GM21423 (cell line): ENCODE results near the gene TRIM6.
"Not testable (repeated sequence)": the region's sequence is repeated elsewhere in the genome, so short reads cannot be mapped to it uniquely, and the experiment has no call there.

Experiments used
- ATAC-seq: cut with Tn5 transposase; IDR thresholded peaks from one replicate; pipeline ENCODE4 v1.9.1; 2021; ENCODE audit warnings: mild to moderate bottlenecking, moderate library complexity; ENCODE audit not compliant: unreplicated experiment

Gene TRIM6

DNA sequence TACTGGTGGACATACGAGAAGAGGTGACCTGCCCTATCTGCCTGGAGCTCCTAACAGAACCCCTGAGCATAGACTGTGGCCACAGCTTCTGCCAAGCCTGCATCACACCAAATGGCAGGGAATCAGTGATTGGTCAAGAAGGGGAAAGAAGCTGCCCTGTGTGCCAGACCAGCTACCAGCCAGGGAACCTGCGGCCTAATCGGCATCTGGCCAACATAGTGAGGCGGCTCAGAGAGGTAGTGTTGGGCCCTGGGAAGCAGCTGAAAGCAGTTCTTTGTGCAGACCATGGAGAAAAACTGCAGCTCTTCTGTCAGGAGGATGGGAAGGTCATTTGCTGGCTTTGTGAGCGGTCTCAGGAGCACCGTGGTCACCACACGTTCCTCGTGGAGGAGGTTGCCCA is 6.9 kb downstream of the TRIM6 start:
- ATAC-seq, result no peak

DNA sequence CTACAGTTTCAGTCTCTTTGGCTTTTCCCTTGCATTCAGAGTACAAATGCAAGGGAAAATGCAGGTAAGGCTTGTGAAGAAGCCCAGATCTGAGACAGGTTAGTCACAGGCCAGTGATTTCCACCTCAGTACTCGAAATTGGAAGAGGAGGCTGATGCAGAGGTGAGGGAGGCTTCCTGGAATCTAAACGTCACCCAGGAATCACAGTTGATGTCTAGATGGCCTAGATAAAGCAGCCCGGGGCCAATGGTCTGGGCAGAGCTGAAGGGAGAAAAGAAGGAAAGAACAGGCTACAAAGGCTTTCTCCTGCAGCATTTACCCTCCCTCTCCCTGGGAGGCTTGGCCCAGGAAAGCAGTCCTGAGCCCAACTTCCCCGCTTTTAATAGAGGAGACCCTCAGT is 8.5 kb downstream of the TRIM6 start:
- no peak for ATAC-seq

DNA sequence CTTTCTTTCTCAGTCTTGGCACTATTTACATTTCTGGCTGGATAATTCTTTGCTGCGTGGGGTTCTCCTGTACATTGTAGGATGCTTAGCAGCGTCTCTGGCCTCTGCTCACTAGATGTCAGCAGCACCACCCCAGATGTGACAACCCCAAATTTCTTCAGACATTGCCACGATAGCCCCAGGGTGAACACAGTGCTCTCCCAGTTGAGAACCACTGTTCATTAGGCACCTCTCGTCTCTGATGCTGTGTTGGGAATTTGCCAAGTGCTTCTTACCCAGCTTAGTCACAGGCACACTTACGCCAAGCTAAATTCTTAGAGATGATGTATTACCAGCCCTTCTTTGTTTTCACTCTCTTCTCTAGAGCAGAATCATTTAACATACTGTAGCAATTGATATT is 9.4 kb downstream of the TRIM6 start:
- no peak for ATAC-seq

DNA sequence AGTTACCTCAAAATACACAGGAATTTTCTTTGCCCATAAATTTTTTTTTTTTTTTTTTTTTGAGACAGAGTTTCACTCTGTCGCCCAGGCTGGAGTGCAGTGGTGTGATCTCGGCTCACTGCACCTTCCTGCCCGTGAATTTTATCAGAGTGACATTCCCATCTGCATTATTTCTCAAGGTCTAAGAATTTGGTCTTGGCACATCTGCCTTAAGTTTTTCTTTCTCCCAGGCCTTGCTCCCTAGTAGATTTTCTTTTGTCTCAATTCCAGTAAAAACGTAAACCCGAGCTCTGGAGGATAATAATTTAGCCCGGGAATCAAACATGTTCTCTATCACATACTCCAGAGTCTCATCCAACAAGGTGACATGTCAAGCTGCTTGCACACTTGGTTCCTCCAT is 12.4 kb downstream of the TRIM6 start:
- no peak for ATAC-seq

DNA sequence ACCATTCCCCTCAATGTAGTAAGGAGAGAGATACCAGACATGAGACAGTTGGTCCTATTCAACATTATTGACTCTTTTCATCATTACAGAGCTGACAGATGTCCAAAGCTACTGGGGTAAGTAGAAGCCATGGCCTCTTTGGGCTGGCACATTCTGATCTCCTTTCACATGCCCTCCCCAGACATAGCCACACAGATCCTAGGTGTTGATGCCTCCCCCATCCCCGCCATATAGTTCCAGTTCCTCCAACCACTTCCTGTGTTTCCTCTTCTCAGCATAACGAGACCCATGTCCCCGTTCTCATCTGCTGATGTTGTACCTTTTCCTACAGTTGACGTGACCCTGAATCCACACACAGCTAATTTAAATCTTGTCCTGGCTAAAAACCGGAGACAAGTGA is 14.0 kb downstream of the TRIM6 start:
- ATAC-seq, result no peak

DNA sequence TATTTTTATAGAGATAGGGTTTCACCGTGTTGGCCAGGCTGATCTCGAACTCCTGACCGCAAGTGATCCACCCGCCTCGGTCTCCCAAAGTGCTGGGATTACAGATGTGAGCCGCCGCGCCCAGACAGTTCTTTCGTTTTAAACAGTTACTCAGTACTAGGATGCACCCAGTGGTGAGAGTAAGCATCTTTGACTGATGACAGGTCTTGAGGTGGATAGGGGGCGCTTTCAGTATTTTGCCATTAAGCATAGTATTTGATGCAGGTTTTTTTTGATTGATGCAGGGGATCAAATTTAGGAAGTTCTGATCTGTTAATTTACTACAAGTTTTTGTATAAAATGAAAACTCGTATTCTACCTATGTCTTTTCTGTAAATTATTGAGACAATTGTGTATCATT is 15.2 kb downstream of the TRIM6 start:
- no peak for ATAC-seq

DNA sequence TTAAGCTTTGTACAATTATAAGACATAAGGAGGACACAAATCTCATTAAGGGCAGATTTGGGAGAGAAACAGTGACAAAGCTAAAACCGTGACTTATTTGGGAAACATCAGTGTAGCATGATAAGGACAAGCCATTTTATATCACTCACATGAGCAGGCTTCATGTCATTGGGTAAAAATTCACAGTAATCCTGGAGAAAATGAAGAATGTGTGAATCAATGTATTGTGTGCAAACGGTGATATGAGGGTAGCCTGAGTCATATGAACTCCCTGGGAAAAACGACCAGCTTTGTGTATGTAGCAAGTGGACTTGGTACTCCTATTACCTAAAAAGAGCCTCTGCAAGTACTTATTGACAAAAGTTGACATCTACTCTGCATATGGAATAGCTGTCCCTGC is 22.4 kb downstream of the TRIM6 start:
- no peak for ATAC-seq

DNA sequence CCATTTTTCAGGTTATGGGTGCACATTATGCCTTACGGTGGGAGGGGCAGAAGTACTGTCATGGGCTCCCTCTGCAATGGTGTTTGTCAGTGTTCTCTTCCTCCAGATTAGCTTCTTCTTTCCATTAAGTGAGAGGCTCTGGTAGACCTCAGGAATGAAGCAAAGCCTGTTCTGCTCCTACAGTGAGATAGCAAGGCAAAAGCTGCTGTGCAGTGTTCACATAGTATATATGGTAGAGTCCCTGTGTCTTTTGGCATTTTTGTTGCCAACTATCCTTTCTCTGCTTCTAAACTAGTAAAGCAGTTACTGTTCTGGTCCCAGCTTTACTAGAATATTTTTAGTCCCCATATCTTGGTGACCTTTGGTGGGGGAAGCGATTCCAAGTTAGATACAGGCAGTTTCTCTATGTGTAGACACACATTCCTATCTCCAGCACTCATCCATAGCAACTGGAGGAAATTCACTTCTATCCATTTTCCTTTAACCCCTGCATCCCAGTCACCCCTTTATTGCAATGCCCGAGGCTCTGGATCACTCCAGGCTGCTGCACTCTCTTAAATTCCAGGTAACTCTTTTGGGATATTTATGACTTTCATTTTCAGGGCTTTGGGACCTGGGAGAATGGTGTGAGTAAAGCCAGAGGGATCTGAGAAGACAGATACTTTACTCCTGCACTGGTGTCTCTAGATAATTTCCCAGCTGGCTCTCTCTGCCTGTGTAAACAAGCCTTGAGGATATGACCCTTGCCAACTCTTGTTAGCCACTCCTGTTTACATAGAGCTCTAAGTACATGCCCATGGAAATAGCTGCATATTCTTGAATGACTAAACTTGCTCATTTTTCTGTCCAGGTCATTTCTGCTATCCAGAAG is 24.4 kb downstream of the TRIM6 start:
- ATAC-seq, result no peak

DNA sequence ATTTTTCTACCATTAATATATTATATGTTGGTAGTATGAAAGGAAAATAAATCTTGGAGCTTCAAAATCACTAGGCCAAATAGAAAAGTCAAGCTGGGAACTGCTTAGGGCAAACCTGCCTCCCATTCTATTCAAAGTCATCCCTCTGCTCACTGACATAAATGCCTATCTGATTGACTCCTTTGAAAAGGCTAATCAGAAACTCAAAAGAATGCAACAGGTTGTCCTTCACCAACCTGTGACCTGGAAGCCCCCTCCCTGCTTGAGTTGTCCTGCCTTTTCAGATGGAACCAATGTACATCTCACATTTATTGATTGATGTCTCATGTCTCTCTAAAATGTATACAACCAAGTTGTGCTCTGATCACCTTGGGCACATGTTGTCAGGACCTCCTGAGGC is 25.1 kb downstream of the TRIM6 start:
- no peak for ATAC-seq

DNA sequence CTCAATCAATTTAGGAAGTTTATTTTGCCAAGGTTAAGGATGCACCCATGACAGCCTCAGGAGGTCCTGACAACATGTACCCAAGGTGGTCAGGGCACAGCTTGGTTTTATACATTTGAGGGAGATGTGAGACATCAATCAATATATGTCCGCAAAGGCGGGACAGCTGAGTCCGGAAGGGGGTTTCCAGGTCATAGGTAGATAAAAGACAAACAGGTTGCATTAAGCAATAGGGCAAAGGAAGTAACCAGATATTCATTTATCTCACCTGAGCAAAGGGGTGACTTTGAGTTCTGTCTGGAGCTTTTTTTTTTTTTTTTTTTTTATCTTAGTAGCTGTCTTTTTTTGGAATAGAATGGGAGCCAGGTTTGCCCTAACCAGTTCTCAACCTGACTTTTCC is 26.4 kb downstream of the TRIM6 start:
- ATAC-seq, result no peak

DNA sequence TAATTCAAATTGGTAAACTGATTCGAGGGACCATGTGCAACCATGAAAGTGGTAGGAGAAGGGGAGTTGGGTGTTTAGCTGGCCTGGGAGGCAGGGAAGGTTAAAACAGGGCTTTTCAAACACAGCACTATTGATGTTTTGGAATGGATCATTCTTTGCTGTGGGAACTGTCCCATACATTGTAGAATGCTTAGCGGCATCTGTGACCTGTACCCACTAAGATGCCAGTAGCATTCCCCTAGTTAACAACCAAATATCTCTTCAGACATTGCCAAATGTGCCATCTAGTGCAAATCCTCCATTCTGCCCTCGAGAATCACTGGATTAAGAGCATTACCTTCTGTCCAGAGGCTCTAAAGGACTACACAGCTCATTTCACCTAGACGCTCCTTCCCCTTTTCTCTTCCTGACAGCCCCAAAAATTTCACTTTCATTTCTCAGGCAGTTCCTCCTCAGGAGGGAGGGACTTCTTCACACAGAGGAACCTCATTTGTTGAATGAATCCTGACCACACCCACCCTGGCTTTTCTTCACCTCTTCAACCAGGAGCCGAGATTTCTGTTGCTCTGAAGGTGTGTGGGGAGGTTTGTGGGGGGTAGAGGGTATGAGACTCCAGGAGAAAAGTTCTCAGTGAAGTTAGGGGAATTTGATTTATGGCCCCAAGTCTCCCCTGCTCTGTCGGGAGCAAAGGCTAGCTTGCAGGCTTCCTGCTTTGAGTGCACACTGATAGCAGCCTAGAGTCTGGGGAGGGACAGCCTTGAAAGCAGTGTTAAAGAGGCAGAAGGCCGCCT is 28.2 kb downstream of the TRIM6 start, which contains the start of gene TRIM34:
Gene TRIM34 (plus strand): TSS at position 513 of the 791 bp plus-strand sequence. CDS start 7,331 bp downstream, outside the sequence.
- peak; percentile 94 for ATAC-seq

DNA sequence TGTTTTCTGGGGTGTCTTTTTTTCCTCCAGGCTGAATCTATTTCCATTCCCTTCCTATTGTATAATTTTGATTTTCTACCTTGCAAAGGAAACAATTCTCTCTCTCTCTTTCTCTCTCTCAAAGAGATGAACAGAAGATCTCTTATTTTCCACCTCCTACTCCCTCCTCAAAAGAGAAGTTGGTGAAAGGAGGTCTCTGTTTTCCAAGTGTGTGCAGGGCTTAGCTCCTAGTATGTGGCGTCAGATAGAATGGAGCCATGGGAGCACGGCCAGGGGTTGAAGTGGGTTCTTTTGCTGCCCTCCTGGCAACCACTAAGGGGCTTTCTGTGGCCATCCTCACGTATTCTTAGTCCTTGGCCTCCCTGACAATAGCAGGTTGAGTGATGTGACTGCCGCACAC is 28.8 kb downstream of the TRIM6 start:
- no peak for ATAC-seq

DNA sequence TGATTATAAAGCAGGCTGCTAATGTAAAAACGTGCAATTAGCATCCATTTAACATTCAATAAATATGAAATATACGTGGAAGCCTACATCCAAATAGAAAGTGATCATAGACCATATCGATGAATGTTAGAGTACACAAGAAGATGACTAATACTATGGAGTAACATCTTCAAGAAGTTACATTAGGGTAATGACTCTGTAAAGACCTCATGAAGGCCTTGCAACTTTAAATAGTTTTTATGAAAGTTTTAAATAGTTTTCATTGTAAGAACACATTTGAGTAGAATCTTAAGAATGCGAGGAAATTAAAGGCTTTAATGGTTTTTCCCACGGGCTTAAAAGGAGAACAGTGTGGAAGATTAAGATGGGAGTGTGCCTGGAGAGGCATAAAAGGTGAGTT is 29.8 kb downstream of the TRIM6 start:
- no peak for ATAC-seq

DNA sequence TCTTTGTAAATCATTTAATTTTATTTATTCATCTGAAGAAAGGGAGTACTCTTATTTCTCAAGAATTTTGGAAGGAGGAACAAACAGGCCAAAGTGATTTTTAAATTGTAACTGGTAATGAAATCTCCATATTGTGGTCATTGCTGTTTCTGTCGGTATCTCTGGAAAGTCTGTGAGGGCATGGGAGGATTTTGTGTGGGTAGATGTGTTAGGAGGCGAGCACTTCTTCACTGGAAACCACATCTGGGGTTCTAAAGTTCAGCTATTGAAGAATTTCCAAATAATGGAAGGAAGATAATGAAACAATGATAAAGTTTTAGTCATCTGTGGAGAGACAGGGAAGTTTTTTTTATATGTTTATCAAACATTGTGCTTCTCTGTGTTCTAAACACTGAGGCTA is 35.0 kb downstream of the TRIM6 start:
- ATAC-seq, result no peak

DNA sequence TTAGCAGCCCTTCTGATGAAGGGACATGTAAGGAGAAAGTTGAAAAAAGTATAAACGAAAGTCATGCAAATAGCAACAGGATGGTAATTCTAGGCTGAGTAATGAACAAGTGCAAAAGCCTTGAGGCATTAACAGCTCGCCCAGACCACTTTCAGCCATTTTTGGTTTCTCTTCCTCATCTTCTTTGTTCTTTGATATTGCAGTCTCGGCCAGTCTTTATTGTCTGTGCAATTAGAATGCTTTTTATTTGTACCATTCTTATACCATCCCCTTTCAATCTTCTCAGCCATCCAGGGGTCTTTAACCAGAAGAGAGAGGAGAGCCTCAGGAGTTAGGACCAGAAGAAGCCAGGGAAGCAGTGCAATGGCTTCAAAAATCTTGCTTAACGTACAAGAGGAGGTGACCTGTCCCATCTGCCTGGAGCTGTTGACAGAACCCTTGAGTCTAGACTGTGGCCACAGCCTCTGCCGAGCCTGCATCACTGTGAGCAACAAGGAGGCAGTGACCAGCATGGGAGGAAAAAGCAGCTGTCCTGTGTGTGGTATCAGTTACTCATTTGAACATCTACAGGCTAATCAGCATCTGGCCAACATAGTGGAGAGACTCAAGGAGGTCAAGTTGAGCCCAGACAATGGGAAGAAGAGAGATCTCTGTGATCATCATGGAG is 35.7 kb downstream of the TRIM6 start:
- ATAC-seq, result peak; percentile 94

DNA sequence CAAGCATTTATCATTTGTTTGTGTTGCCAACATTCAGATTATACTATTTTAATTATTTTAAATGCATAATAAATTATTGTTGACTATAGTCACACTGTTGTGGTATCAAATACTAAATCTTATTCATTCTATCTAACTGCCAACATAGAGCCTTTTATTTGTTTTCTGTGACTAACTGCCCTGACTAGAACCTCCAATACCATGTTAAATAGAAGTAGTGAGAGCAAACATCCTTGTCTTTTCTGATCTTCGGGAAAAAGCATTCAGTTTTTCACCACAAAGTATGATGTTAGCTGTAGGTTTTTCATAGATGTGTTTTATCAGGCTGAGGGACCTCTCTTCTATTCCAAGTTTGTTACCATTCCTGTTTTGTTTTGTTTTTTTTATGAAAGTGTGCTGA is 43.5 kb downstream of the TRIM6 start:
- ATAC-seq, result no peak

DNA sequence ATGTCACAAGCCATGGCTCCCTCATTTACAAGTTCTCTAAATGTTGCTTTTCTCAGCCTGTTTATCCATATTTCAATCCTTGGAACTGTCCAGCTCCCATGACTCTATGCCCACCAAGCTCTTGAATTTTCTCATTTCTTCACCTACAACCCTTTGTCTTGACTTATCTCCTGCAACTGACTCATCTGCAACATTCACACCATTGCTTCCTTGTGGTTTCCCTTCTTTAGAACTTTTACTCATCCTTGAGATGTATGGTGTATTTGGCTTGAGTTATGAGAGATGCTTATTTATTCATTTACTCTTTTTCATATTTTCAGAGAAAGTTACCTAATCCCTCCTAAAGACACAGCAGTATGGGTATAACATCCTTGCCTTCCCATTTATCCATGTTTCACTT is 47.1 kb downstream of the TRIM6 start:
- no peak for ATAC-seq

DNA sequence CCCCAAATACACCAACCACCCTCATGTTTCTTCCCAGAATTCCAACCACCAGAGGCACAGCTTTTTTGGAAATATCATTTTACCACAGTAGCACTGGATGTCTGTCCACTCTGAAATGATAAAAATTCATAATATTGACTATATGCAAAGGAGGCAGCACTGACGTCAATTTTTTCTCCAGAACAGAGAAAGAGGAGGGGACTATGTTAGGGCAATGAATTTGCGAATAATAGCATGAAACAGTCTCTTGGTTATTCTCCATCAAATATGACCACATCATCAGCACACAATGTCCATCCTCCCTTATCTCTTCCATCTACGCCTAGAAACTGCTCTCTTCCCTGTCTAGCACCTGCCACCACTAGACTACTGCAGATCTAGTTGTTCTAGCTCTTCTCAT is 49.7 kb downstream of the TRIM6 start:
- no peak for ATAC-seq

DNA sequence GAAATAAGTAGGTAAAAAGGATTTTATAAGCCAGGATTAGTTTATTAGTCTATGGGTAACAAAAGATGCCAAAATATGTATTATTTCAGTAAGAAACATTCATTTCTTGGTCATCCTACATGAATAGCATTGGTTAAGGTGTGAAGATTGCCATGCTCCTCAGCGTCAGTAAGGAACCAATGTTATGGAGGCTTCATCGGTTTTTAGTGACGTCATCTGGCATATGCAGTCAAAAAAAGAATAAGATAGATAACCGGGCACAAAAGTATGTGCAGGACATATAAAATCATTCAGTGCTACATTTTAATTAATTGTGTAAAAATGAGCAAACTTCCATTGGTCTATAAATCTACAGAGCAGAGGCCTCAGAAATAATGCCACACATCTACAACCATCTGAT is 59.0 kb downstream of the TRIM6 start:
- no peak for ATAC-seq

DNA sequence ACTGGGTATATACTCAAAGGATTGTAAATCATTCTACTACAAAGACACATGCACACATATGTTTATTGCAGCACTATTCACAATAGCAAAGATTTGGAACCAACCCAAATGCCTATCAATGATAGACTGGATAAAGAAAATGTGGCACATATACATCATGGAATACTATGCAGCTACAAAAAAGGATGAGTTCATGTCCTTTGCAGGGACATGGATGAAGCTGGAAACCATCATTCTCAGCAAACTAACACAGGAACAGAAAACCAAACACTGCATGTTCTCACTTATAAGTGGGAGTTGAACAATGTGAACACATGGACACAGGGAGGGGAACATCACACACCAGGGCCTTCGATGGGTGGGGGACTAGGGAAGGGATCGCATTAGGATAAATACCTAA is 60.5 kb downstream of the TRIM6 start:
- not testable (repeated sequence) for ATAC-seq

DNA sequence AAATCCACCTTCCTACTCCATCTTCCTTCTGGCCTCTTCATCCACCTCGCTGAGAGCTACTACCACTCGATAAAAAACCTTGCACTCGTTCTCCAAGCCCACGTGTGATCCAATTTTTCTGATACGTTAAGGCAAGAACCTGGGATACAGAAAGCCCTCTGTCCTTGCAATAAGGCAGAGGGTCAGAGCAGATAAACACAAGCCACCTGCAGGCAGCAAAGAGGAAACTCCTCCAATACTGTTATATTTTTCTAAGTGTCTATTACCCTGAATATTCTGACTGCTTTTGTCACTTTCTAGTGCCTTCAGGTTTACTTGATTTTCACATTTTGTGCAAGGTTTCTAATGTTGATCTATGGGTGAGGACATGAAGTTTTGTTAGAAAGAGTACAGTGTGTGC is 61.9 kb downstream of the TRIM6 start:
- no peak for ATAC-seq
